Peyer's patch (tissue), 4 donors: Measurements from ENCODE around the gene NPLOC4. TPM values are rescaled to one million over a fixed set of nuclear protein-coding genes. Genes with fewer than 3 reads are reported as not detected.
A peak's percentile ranks its signal among the peaks of the same experiment; 100 is the strongest.

ENCODE experiments used
- DNase-seq, 3 donors: peaks; one replicate each; pipeline ENCODE4 v3.0.0-alpha.2; 2017 to 2019
- H3K27ac ChIP-seq, 4 donors: fragments of 200-600 bp; sonication (generic); one replicate each; pipeline ENCODE4 v1.5.1; 2016 to 2019
- H3K27me3 ChIP-seq, 2 donors: fragments of 200-600 bp; sonication (generic); one replicate each; pipeline ENCODE4 v1.5.1; 2019
- H3K36me3 ChIP-seq, 3 donors: fragments of 200-600 bp; sonication (generic); one replicate each; pipeline ENCODE4 v1.5.1; 2016 to 2019
- H3K4me1 ChIP-seq, 4 donors: fragments of 200-600 bp; sonication (generic); one replicate each; pipeline ENCODE4 v1.5.1; 2016 to 2019
- H3K4me3 ChIP-seq, 4 donors: fragments of 200-600 bp; sonication (generic); 1 replicate in 3 of 4; 2 replicates in 1 of 4; pipeline ENCODE4 v1.5.1; 2016 to 2019; ENCODE audit warnings: mild to moderate bottlenecking in 1 of 4
- H3K9me3 ChIP-seq, 4 donors: fragments of 200-600 bp; sonication (generic); one replicate each; pipeline ENCODE4 v1.5.1; 2016 to 2019; ENCODE audit warnings: mild to moderate bottlenecking in 1 of 4
- POLR2A ChIP-seq, 2 donors: fragments of 450-650 bp; IDR thresholded peaks; one replicate each; pipeline ENCODE4 v1.5.1; 2017; ENCODE audit warnings: antibody characterized with exemption in 2 of 2, mild to moderate bottlenecking in 2 of 2, moderate library complexity in 2 of 2
- total RNA-seq, 4 donors: library from RNA; depleted of rRNA; stranded (reverse); fragments of >200 nt; gene quantifications; one replicate each; pipeline ENCODE4 v1.1.0, GENCODE V29; 2016
- TF ChIP-seq, protein P1 (sequence below), 6 experiments: fragments of 450-650 bp in 4 of 6; fragments of 200-600 bp in 2 of 6; sonication (generic) in 1 of 6; IDR thresholded peaks; one replicate each; pipeline ENCODE4 v1.5.1; 2017 to 2019; ENCODE audit warnings: antibody characterized with exemption in 6 of 6, mild to moderate bottlenecking in 3 of 6, moderate library complexity in 1 of 6

Gene NPLOC4
- total RNA-seq, 4 donors from 2014 or later, result 77.2 to 911 (median 122) TPM

DNA sequence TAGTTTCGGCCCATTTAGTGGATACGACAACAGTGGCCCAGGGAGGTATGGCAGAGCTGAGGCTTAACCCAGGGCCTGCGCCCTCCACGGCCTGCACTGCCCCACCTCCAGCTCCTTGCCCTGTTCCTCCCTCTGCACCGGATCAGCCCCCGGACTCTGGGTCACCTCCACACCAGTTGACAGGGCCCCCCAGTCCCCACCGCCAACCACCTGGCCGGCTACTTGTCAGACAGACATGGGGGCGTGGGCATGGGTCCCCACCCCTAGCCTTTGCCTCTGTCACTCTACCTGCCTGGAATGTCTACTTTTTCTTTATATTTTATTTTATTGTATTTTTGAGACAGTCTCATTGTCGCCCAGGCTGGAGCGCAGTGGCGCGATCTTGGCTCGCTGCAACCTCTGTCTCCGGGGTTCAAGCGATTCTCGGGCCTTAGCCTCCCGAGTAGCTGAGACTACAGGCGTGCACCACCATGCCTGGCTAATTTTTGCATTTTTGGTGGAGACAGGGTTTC lies 121.3 kb downstream of the NPLOC4 start:
- Histone ChIP-seq H3K4me1 (peaks cover 0 to 49% (median 27%) of the 10 kb centered on the region in 4 donors), H3K36me3 (peaks cover 0 to 16% (median 0%) of the 10 kb centered on the region in 3 donors), H3K9me3 (peaks cover 0 to 3% (median 0%) of the 10 kb centered on the region in 4 donors), H3K27ac (peak overlapping the region; percentile 98 to 100 (median 100)), H3K4me3 (peak overlapping the region; percentile 71 to 99 (median 90)), H3K27me3 (no peaks in the 10 kb centered on the region)
- peak in 2 of 3 donors; percentile 54 to 59 for DNase-seq
- no peak for TF ChIP-seq POLR2A (IDR thresholded peaks at IDR 0.05)
- TF ChIP-seq, protein P1, sequence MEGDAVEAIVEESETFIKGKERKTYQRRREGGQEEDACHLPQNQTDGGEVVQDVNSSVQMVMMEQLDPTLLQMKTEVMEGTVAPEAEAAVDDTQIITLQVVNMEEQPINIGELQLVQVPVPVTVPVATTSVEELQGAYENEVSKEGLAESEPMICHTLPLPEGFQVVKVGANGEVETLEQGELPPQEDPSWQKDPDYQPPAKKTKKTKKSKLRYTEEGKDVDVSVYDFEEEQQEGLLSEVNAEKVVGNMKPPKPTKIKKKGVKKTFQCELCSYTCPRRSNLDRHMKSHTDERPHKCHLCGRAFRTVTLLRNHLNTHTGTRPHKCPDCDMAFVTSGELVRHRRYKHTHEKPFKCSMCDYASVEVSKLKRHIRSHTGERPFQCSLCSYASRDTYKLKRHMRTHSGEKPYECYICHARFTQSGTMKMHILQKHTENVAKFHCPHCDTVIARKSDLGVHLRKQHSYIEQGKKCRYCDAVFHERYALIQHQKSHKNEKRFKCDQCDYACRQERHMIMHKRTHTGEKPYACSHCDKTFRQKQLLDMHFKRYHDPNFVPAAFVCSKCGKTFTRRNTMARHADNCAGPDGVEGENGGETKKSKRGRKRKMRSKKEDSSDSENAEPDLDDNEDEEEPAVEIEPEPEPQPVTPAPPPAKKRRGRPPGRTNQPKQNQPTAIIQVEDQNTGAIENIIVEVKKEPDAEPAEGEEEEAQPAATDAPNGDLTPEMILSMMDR (IDR thresholded peaks at IDR 0.05), result no peak

DNA sequence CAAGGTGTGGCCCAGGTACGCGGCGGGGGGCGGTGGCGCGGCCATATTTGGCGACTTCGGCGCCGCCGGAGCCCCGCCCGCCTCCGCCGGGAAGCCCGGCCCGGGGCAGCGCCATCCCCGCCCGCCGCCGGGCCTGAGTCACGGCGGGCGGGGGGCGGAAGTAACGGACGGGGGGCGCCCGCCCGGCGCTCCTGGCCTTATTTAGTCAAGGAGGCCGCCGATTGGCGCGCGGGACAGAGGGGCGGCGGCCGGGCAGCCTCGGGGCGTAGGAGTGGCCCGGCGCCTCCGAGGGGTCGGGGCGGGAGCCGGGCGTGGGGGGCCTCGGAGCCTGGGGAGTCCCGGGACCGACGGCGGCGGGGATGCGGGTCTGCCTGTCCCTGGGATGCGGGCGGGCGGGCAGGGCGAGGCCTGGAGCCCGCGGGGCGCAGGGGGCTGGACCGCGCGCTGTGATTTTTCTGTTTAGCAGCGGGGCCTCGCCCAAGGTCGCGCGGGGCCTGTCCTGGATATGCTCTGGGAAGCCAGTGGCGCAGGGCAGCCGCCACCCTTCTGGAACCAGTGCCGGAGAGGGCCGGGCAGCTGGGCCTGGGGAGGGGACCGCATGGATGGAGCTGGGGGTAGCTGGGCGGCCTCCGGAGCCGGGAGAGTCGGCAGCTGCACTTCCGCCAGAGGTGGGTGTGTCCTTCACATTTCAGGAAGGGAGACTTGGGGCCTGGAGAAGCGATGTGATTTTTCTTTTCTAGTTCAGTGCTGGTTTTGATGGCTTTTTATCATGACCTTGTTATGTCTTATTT lies 122.0 kb downstream of the NPLOC4 start:
- Histone ChIP-seq H3K36me3 (peaks cover 0 to 23% (median 0%) of the 10 kb centered on the region in 3 donors), H3K27me3 (no peaks in the 10 kb centered on the region), H3K4me3 (peak overlapping the region; percentile 71 to 99 (median 90)), H3K4me1 (peaks cover 0 to 46% (median 26%) of the 10 kb centered on the region in 4 donors), H3K9me3 (peaks cover 0 to 3% (median 0%) of the 10 kb centered on the region in 4 donors), H3K27ac (peak overlapping the region; percentile 98 to 100 (median 100))
- peak; percentile 79 to 93 (median 91) for DNase-seq
- TF ChIP-seq, protein P1 (IDR thresholded peaks at IDR 0.05), result no peak
- peak; percentile 53 to 62 for TF ChIP-seq POLR2A (IDR thresholded peaks at IDR 0.05)

DNA sequence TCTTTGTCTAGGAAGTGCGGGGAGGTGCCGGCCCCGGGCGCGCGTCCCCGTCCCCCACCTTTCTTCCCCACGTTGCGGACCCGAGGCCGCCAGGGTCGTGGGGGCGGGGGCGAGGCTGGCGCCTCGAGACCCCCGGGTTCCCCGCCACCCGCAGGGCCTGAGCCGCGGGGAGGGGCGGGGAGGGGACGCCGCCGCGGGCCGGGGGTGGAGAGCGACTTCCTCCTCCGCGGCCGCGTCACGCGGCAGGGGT lies 122.5 kb downstream of the NPLOC4 start:
- peaks cover 0 to 28% (median 0%) of the 10 kb centered on the region in 3 donors for H3K36me3 ChIP-seq
- H3K27me3 ChIP-seq, result no peaks in the 10 kb centered on the region
- H3K4me3 ChIP-seq, result peak overlapping the region; percentile 71 to 99 (median 90)
- DNase-seq, result no peak
- H3K9me3 ChIP-seq, result peaks cover 0 to 3% (median 0%) of the 10 kb centered on the region in 4 donors
- H3K27ac ChIP-seq, result peak overlapping the region; percentile 98 to 100 (median 100)
- peaks cover 0 to 44% (median 24%) of the 10 kb centered on the region in 4 donors for H3K4me1 ChIP-seq
- TF ChIP-seq, protein P1 (IDR thresholded peaks at IDR 0.05), result no peak
- peak in 1 of 2 donors; percentile 53 for TF ChIP-seq POLR2A (IDR thresholded peaks at IDR 0.05)

DNA sequence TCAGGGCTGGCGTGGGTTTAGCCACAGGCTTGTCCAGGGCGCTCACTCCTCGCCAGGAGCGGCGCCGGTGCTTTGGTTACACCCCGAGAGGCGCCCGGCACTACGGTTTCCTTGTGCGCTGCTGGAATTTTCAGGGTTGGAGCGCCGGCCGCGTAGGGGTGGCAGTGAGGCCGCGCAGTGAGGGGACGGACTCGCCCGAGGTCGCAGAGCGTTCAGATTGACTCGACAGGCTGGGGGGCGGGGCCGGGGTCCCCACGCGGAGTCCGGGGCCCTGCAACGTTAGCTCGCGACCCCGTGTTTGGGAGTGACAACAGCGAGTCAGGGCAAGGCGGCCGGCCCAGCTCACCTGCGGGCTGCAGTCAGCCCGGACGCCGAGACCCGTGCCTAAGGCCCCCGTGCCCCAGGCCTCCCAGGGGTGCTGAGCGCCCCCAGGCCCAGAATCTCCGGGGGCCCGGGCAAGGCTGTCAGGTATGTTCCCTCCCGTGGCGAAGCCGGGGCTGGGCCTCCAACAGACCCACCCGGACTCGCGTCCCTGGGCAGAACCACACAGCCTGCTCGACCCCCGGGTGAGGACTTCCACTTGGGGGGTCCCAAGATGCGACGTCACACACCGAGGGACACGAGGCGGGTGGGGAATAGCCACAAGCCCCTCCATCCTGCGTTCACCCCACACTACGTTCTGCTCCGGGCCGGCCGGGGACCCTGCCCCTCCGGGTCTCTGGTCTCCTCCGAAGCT lies 123.0 kb downstream of the NPLOC4 start:
- Histone ChIP-seq H3K27ac (peak overlapping the region; percentile 98 to 100 (median 100)), H3K4me1 (peaks cover 0 to 44% (median 25%) of the 10 kb centered on the region in 4 donors), H3K36me3 (peaks cover 0 to 33% (median 0%) of the 10 kb centered on the region in 3 donors), H3K4me3 (peak overlapping the region; percentile 71 to 99 (median 90)), H3K9me3 (no peaks in the 10 kb centered on the region), H3K27me3 (no peaks in the 10 kb centered on the region)
- TF ChIP-seq POLR2A (IDR thresholded peaks at IDR 0.05), result peak; percentile 45 to 55
- TF ChIP-seq, protein P1 (IDR thresholded peaks at IDR 0.05), result no peak
- peak; percentile 56 to 84 (median 78) for DNase-seq

DNA sequence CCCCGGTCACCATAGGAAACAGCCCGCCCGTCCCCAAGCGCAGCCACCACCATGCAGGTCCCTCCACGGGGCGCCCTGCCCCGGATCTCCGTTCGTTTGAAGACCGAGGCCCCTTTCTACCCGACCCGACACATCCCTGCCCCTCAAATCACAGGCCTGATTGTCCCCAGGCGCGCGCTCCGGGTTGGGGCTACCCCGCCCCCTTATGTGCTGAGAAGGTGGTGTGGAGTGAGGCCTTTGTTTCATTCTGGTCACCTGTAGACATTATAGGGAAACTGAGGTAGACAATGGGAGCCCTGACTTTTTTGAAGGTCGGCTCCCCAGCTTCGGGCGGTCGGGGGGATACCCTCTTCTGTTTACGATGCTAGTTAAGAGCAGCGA lies 123.5 kb downstream of the NPLOC4 start:
- Histone ChIP-seq H3K36me3 (peaks cover 0 to 38% (median 0%) of the 10 kb centered on the region in 3 donors), H3K27ac (peak overlapping the region; percentile 98 to 100 (median 100)), H3K9me3 (no peaks in the 10 kb centered on the region), H3K27me3 (no peaks in the 10 kb centered on the region), H3K4me3 (peak overlapping the region; percentile 71 to 99 (median 90)), H3K4me1 (peaks cover 0 to 42% (median 25%) of the 10 kb centered on the region in 4 donors)
- peak; percentile 77 to 86 (median 78) for DNase-seq
- TF ChIP-seq, protein P1 (IDR thresholded peaks at IDR 0.05), result no peak
- peak in 1 of 2 donors; percentile 2 for TF ChIP-seq POLR2A (IDR thresholded peaks at IDR 0.05)
